HG02623 (cell line): ENCODE data around the gene ANKMY1.
"Not testable (repeated sequence)": the region's sequence is repeated elsewhere in the genome, so short reads cannot be mapped to it uniquely, and the experiment has no call there.

Experiments used
- ATAC-seq: cut with Tn5 transposase; IDR thresholded peaks from one replicate; pipeline ENCODE4 v1.9.1; 2021; ENCODE audit warnings: moderate library complexity; ENCODE audit not compliant: unreplicated experiment

ANKMY1 gene

GRCh38 chr2:240507060-240507777 is 50.6 kb downstream of the ANKMY1 start:
- ATAC-seq, result no peak

DNA sequence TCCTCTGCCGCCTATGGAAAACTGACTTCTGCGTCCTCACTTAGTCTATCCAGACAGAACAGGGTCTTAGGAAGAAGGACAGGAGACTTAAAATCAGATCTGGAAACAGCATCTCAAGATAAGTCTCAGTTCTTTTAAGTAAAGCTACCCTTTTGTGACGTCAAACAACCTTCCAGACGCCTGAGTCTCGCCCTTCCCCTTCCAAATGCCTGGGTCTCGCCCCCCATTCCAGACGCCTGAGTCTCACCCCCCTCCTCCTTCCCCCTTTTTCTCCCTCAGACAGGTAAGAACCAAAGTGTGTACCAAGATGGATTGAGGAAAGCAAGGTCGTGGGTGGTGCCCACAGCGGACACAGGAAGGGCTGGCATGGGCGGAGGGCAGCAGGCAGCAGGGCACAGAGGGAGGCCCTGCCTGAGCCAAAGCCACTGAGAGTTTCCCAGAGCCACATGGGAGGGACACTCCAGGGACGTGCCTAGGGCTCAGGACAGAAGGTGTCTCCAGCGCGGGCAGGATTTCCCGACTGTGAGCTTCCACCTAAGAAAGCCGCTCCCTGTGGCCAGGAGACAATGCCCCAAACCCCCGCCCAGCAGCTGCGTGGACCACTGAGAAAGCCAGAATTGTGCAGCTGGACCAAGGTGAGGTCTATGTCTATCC is 51.3 kb downstream of the ANKMY1 start:
- ATAC-seq, result no peak

DNA sequence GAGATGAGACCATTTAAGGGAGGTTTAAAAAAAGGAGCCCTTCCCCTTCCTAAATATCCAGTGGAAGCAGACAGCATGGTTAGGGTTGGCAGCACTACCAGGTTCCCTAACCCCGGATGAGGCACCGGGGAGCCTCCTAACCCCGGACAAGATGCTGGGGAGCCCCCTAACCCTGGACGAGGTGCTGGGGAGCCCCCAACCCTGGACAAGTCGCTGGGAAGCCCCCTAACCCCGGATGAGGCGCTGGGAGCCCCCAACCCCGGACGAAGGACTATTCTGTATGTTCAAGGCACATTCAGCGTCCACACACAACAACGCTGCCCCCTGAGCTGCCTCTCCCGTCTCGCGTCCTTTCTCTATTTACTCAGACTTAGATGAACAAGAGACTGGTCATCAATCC is 51.9 kb downstream of the ANKMY1 start:
- ATAC-seq, result no peak

DNA sequence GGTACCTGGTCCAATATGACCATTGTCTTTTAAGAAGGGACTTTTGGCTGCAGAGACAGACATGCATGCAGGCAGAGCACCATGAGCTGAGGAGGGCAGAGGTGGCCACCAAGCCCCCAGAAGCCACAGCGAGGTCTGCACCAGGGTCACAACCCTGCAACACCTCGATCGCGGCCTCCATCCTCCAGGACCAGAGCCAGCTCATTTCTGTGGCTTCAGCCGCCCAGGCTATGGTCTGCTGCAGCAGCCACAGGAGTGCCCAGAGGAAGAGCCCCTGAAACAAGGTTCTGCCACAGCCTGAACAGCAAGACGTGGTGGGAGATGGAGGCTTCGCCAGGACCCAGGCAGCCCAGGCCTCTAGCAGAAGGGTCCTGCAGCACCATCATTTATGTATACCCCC is 53.9 kb downstream of the ANKMY1 start:
- no peak for ATAC-seq

DNA sequence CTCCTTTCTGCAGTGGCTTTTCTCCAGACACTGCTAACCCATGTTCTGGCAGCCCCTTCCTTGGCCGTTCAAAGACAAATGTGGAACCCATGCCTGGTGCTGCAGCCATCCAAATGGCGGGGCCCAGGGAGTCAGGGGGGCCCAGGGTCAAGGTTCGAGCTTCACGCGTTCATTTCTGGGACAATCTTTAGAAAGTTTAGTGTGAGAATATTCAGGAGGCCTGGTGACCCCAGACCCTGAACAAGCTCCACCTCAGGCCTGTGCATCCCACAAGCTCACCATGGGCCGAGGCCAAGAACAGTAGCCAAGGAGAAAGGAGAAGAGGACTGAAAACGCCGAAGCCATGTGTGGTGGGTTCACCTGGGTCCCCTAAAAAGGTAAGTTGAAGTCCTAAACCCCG is 54.4 kb downstream of the ANKMY1 start:
- ATAC-seq, result no peak

- no peak for ATAC-seq
Measured at GRCh38 chr2:240502430-240503121, 55.2 kb downstream of the ANKMY1 start.

DNA sequence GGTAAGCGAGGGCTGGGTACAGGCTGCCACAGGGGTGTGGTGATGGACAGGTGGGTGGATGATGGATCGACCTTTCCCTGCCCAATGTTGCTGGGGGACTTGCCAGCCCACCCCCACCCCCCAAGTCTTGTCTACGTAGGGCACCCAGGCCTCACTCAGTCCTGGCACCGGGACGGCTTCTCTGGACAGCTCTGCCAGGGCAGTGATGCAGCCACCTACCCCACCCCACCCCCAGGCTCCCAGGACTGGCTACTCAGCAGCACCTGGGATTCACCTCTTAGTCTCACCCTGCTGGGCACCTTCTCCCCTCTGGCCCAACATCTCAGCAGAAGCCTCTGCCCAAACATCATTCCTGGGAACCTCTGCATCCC is 55.7 kb downstream of the ANKMY1 start:
- ATAC-seq, result no peak

- no peak for ATAC-seq
Measured at GRCh38 chr2:240501531-240501991, 56.2 kb downstream of the ANKMY1 start.

DNA sequence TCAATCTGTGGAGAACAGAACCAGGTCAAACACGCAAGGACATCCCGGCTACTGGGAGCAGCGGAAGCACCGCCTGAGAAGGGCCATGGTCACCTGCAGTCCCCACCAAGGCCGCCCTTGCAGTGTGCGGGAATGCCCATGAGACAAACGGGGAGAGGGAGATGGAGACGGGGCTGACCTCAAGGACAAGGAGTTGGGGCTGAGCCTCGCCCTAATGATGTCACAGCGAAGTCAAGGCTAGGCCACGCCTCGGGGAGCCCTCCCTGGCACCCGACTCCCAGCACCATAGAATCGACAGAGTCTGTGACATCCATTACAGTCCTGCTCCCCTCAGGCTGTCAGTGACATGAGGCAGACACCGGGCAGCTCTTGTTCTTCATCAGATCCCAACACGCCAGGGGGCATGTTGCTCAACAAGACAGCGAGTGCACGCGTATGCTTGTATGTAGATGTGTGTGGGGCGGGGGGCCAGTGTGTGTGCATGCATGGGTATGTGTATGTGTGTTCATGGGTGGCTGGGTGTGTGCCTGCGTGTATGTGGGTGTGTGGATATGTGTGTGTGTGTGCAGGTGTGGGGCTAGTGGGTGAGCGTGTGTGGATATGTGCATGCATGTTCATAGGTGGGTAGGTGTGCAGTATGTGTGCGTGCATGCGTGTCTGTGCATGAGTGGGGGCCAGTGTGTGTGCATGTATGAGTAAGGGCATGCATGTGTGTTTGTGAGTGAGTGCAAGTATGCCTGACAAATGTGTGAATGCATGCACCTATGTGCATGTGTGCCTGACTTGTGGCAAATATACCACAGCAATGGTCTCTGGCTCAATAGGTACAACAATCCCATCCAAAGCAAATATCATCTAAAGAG is 57.0 kb downstream of the ANKMY1 start:
- ATAC-seq, result no peak

GRCh38 chr2:240499309-240500301 is 58.2 kb downstream of the ANKMY1 start:
- no peak for ATAC-seq

DNA sequence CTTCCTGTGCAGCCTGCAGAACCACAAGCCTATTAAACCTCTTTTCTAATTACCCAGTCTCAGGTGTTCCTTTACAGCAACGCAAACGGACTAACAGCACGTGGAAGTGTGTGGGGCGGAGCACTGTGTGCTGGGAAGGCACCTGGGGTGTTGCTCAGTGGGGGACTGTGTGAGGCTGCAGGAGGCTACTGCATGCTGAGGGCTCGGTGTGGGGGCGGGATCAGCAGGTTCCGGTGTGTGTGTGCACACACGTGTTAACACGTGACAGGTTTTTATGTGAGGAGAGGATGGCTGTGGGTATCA is 58.9 kb downstream of the ANKMY1 start:
- no peak for ATAC-seq

DNA sequence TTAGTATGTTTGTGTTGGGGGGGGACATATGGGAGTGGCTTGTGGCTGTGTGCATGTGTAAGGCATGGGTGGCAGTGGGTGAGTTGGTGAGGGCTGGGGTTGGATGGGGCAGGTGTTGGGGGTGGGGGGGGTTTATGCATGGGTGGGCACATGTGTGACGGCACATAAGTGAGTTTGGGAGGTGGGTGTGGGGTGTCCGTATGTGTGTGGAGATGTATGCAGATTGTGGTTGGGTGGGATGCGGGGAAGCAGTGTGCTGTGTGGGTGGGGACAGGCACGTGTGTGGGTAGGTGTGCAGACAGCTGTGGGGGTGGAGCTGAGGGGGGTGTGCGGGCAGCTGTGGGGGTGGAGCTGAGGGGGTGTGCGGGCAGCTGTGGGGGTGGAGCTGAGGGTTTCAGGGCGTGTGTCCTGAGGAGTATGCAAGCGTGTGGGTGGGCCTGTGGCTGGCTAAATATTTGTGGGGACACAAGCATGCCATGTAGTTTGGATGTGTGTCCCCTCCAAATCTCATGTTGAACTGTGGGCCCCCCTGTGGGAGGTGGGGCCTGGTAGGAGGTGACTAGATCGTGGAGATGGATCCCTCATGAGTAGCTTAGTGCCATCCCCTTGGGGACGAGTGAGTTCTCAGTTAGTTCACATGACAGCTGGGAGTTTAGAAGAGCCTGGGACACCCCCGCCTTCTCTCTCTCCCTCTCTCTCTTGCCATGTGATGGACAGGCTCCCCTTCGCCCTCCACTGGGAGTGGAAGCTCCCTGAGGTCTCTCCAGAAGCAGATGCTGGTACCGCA is 59.4 kb downstream of the ANKMY1 start:
- ATAC-seq, result no peak

- not testable (repeated sequence) for ATAC-seq
Measured at GRCh38 chr2:240497082-240497481, 60.7 kb downstream of the ANKMY1 start.

GRCh38 chr2:240494942-240495341 is 62.8 kb downstream of the ANKMY1 start:
- not testable (repeated sequence) for ATAC-seq

- ATAC-seq, result no peak
Measured at GRCh38 chr2:240494194-240494793, 63.5 kb downstream of the ANKMY1 start.

DNA sequence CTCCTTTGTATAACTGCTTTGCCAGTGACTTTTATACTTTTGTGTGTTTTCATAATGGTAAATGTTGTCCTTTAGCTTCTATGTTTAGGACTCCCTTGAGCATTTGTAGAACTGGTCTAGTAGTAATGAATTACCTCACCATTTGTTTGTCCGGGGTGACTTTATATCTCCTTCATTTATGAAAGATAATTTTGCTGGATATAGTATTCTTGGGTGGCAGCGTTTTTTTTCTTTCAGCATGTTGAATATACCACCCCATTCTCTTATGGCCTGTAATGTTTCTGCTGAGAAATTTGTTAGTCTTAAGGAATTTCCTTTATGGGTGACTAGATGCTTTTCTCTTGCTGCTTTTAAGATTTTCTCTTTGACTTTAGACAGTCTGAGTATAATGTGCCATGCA is 66.3 kb downstream of the ANKMY1 start:
- ATAC-seq, result no peak

- ATAC-seq, result no peak
Measured at GRCh38 chr2:240482141-240482540, 75.6 kb downstream of the ANKMY1 start.

- ATAC-seq, result no peak
Measured at GRCh38 chr2:240481720-240482119, 76.1 kb downstream of the ANKMY1 start.
